ENCODE data around the gene MARCHF10.

DNA sequence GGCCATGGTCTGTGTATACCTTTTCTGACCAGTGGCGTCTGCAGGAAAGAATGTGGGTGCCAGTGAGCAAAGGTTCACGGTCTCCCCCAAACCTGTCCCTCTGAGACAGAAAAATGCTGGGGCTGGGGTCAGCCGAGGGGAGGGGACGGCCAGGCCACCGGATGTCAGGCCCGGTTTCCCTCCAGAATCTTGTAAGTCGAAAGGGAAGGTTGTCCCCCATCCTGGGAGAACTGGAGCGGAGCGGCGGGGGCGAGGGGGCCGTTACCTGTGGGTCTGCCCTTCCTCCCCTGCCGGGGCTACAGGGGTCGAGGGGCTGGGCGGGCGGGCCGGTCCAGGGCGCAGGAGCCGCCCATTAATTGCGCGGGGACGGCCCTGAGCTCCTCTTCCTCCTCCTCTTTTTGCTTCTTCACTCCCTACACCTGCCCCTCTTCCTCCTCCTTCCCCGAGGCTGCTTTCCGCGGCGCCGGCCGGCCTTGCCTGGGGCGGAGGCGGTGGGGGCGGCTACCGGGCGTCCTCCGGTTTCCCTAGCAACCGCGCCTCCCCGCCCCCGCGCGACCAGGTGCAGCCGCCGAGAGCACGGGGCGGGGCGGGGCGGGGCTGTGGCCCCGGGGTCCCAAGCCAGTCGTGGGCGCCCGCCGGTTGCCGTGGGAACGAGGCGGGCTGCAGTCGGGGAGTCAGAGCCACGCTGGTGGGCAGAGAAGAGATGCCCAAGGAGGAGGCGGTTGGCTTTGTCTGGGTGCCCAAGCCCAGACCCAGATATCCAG lies at the start of gene MARCHF10:
- TF ChIP-seq, protein P1, sequence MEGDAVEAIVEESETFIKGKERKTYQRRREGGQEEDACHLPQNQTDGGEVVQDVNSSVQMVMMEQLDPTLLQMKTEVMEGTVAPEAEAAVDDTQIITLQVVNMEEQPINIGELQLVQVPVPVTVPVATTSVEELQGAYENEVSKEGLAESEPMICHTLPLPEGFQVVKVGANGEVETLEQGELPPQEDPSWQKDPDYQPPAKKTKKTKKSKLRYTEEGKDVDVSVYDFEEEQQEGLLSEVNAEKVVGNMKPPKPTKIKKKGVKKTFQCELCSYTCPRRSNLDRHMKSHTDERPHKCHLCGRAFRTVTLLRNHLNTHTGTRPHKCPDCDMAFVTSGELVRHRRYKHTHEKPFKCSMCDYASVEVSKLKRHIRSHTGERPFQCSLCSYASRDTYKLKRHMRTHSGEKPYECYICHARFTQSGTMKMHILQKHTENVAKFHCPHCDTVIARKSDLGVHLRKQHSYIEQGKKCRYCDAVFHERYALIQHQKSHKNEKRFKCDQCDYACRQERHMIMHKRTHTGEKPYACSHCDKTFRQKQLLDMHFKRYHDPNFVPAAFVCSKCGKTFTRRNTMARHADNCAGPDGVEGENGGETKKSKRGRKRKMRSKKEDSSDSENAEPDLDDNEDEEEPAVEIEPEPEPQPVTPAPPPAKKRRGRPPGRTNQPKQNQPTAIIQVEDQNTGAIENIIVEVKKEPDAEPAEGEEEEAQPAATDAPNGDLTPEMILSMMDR (IDR thresholded peaks at IDR 0.05; ENCODE audit: poor library complexity), result no peak
- TF ChIP-seq EZH2 (IDR thresholded peaks at IDR 0.05; ENCODE audit: borderline replicate concordance), result no peak

All from hepatocyte (in vitro differentiated cells).